ENCODE results near the gene CCDC141. TPM values are rescaled to one million over a fixed set of nuclear protein-coding genes. Genes with fewer than 3 reads are reported as not detected.

The CCDC141 gene
- total RNA-seq, 2 donors from 2014 or later, result 118 to 142 TPM

- no peak for DNase-seq
- Mint-ChIP-seq H3K27me3 (ENCODE audit: insufficient read depth) (no peaks in the 10 kb centered on the region), H3K4me1 (peaks cover 25% of the 10 kb centered on the region), H3K4me3 (no peak overlapping the region), H3K27ac (no peak overlapping the region), H3K9me3 (peaks cover 2% of the 10 kb centered on the region), H3K36me3 (ENCODE audit: low read depth) (peaks cover 77% of the 10 kb centered on the region)
- TF ChIP-seq CTCF (conservative IDR thresholded peaks at IDR 0.05), result no peak
- H3K27me3 ChIP-seq (ENCODE audit: control insufficient read depth, insufficient read depth, low read length, poor library complexity, severe bottlenecking), result no peaks in the 10 kb centered on the region
- no peaks in the 10 kb centered on the region for H3K9me3 ChIP-seq (ENCODE audit: control insufficient read depth, low read length)
- peaks cover 87% of the 10 kb centered on the region for H3K36me3 ChIP-seq (ENCODE audit: control insufficient read depth, insufficient read depth, low read length)
- H3K27ac ChIP-seq (ENCODE audit: low read depth, low read length), result no peak overlapping the region
- 94 to 100% methylated on average over 2 to 4 of the region's 4 CpGs for WGBS, 2 experiments (ENCODE audit: insufficient coverage in 1 of 2, insufficient read length in 1 of 2)
- no peak overlapping the region for H3K9ac ChIP-seq (ENCODE audit: extremely low read depth, low read length, poor library complexity, severe bottlenecking)
- no peaks in the 10 kb centered on the region for H3K4me1 ChIP-seq (ENCODE audit: control insufficient read depth, insufficient read depth, low read length)
- H3K4me3 ChIP-seq (ENCODE audit: low read length), result no peak overlapping the region
These were observed 13.5 kb downstream of the CCDC141 start for GRCh38 chr2:179036353-179036905.

- H3K27ac ChIP-seq (ENCODE audit: low read depth, low read length), result no peak overlapping the region
- no peak overlapping the region for H3K4me3 ChIP-seq (ENCODE audit: low read length)
- peaks cover 19% of the 10 kb centered on the region for H3K9me3 Mint-ChIP-seq
- no peaks in the 10 kb centered on the region for H3K4me1 ChIP-seq (ENCODE audit: control insufficient read depth, insufficient read depth, low read length)
- no peak overlapping the region for H3K9ac ChIP-seq (ENCODE audit: extremely low read depth, low read length, poor library complexity, severe bottlenecking)
- peaks cover 30% of the 10 kb centered on the region for H3K9me3 ChIP-seq (ENCODE audit: control insufficient read depth, low read length)
- peaks cover 8% of the 10 kb centered on the region for H3K4me1 Mint-ChIP-seq
- DNase-seq, result no peak
- no peak overlapping the region for H3K4me3 Mint-ChIP-seq
- no peaks in the 10 kb centered on the region for H3K27me3 ChIP-seq (ENCODE audit: control insufficient read depth, insufficient read depth, low read length, poor library complexity, severe bottlenecking)
- H3K36me3 ChIP-seq (ENCODE audit: control insufficient read depth, insufficient read depth, low read length), result peaks cover 85% of the 10 kb centered on the region
- WGBS, 2 experiments (ENCODE audit: insufficient coverage in 1 of 2, insufficient read length in 1 of 2), result 50% methylated on average over 2 of the region's 2 CpGs; no CpG with 5 or more reads in 1 of the 2 experiments
- H3K36me3 Mint-ChIP-seq (ENCODE audit: low read depth), result peaks cover 71% of the 10 kb centered on the region
- no peak overlapping the region for H3K27ac Mint-ChIP-seq
- no peak for TF ChIP-seq CTCF (conservative IDR thresholded peaks at IDR 0.05)
- no peaks in the 10 kb centered on the region for H3K27me3 Mint-ChIP-seq (ENCODE audit: insufficient read depth)
These were observed 18.1 kb downstream of the CCDC141 start for GRCh38 chr2:179031731-179032408.

- H3K27me3 Mint-ChIP-seq (ENCODE audit: insufficient read depth), result no peaks in the 10 kb centered on the region
- 98 to 100% methylated on average over 2 of the region's 2 CpGs for WGBS, 2 experiments (ENCODE audit: insufficient coverage in 1 of 2, insufficient read length in 1 of 2)
- Histone ChIP-seq H3K4me1 (ENCODE audit: control insufficient read depth, insufficient read depth, low read length) (no peaks in the 10 kb centered on the region), H3K9ac (ENCODE audit: extremely low read depth, low read length, poor library complexity, severe bottlenecking) (no peak overlapping the region), H3K4me3 (ENCODE audit: low read length) (no peak overlapping the region), H3K27me3 (ENCODE audit: control insufficient read depth, insufficient read depth, low read length, poor library complexity, severe bottlenecking) (no peaks in the 10 kb centered on the region), H3K9me3 (ENCODE audit: control insufficient read depth, low read length) (peaks cover 40% of the 10 kb centered on the region), H3K27ac (ENCODE audit: low read depth, low read length) (no peak overlapping the region), H3K36me3 (ENCODE audit: control insufficient read depth, insufficient read depth, low read length) (peaks cover 77% of the 10 kb centered on the region)
- no peak for DNase-seq
- peaks cover 60% of the 10 kb centered on the region for H3K36me3 Mint-ChIP-seq (ENCODE audit: low read depth)
- no peak for TF ChIP-seq CTCF (conservative IDR thresholded peaks at IDR 0.05)
- H3K4me1 Mint-ChIP-seq, result peaks cover 14% of the 10 kb centered on the region
- H3K4me3 Mint-ChIP-seq, result no peak overlapping the region
- H3K9me3 Mint-ChIP-seq, result peaks cover 35% of the 10 kb centered on the region
- H3K27ac Mint-ChIP-seq, result no peak overlapping the region
These were observed 25.5 kb downstream of the CCDC141 start for GRCh38 chr2:179024445-179024844.
